SU-DHL-6 (cell line): ENCODE results near the gene OBSCN.

Experiments used
- H2AFZ ChIP-seq: fragments of 200-600 bp; sonication (generic); 2 replicates; pipeline ENCODE4 v1.6.1; 2014; ENCODE audit warnings: low read depth, mild to moderate bottlenecking, moderate library complexity, mixed read lengths, antibody characterized with exemption, low read length; ENCODE audit not compliant: severe bottlenecking
- H3F3A ChIP-seq: fragments of 200-600 bp; shearing (Covaris generic); 2 replicates; pipeline ENCODE4 v1.6.0; 2016; ENCODE audit warnings: antibody characterized with exemption, mild to moderate bottlenecking; ENCODE audit not compliant: insufficient read depth
- H3K27ac ChIP-seq: fragments of 200-600 bp; sonication (generic); 2 replicates; pipeline ENCODE4 v1.5.1; 2016; ENCODE audit warnings: low read depth, mild to moderate bottlenecking, low read length, moderate library complexity, mixed read lengths
- H3K27me3 ChIP-seq: fragments of 200-600 bp; sonication (generic), shearing (Covaris generic); 2 replicates; pipeline ENCODE4 v1.6.0; 2014; ENCODE audit warnings: mild to moderate bottlenecking, low read length
- H3K36me3 ChIP-seq: fragments of 200-600 bp; sonication (generic); 2 replicates; pipeline ENCODE4 v1.6.1; 2014; ENCODE audit warnings: mild to moderate bottlenecking, low read length, mixed read lengths
- H3K4me2 ChIP-seq: fragments of 300-600, 200-600 bp; shearing (Covaris generic), sonication (generic); 2 replicates; pipeline ENCODE4 v1.6.0; 2014; ENCODE audit warnings: low read length, low read depth, mild to moderate bottlenecking; ENCODE audit not compliant: poor library complexity, severe bottlenecking
- H3K4me3 ChIP-seq: fragments of 200-600 bp; sonication (generic); 2 replicates; pipeline ENCODE4 v1.5.1; 2014; ENCODE audit warnings: antibody characterized with exemption, low read length, mild to moderate bottlenecking, mixed read lengths; ENCODE audit not compliant: insufficient read depth, poor library complexity, severe bottlenecking
- H3K79me2 ChIP-seq: fragments of 200-600 bp; sonication (generic); 2 replicates; pipeline ENCODE4 v1.6.1; 2014; ENCODE audit warnings: mild to moderate bottlenecking, low read length, moderate library complexity; ENCODE audit not compliant: insufficient read depth
- H3K9ac ChIP-seq: fragments of 200-600 bp; sonication (generic); 2 replicates; pipeline ENCODE4 v1.7.0; 2014; ENCODE audit warnings: mild to moderate bottlenecking, low read length
- H3K9me2 ChIP-seq: fragments of 200-600 bp; sonication (generic); replicated peaks from 2 replicates; pipeline ENCODE4 v1.6.1; 2014; ENCODE audit warnings: low read length; ENCODE audit not compliant: insufficient read depth
- H3K9me3 ChIP-seq: fragments of 200-600 bp; sonication (generic); 2 replicates; pipeline ENCODE4 v1.6.1; 2014; ENCODE audit warnings: low read length, mixed read lengths; ENCODE audit not compliant: insufficient read depth
- H4K20me1 ChIP-seq: fragments of 200-600 bp; sonication (generic); 2 replicates; pipeline ENCODE4 v1.6.1; 2014; ENCODE audit warnings: low read depth, mild to moderate bottlenecking, antibody characterized with exemption, low read length, moderate library complexity, mixed read lengths
- CTCF ChIP-seq: fragments of 200-600 bp; sonication (generic); IDR thresholded peaks from one replicate; pipeline ENCODE4 v1.5.1; 2017; ENCODE audit warnings: antibody characterized with exemption, mild to moderate bottlenecking, low read length, moderate library complexity; ENCODE audit not compliant: insufficient read depth, poor library complexity, severe bottlenecking
- EZH2phosphoT487 ChIP-seq: fragments of 200-600 bp; sonication (generic), shearing (Covaris generic); conservative IDR thresholded peaks from 2 replicates; pipeline ENCODE4 v1.6.1; 2018; ENCODE audit warnings: mild to moderate bottlenecking, antibody characterized with exemption, low read length, moderate library complexity, mixed read lengths

The OBSCN gene

GRCh38 chr1:228376262-228376628 is 168.4 kb downstream of the OBSCN start:
- no peaks in the 10 kb centered on the region for H3K9me3 ChIP-seq
- H3K9ac ChIP-seq = no peak overlapping the region
- no peaks in the 10 kb centered on the region for H3F3A ChIP-seq
- H3K27me3 ChIP-seq = no peaks in the 10 kb centered on the region
- no peak for TF ChIP-seq CTCF
- TF ChIP-seq EZH2phosphoT487 = no peak
- H3K4me2 ChIP-seq = no peak overlapping the region
- no peaks in the 10 kb centered on the region for H3K79me2 ChIP-seq
- no peak overlapping the region for H2AFZ ChIP-seq
- no peaks in the 10 kb centered on the region for H3K9me2 ChIP-seq
- H4K20me1 ChIP-seq = no peaks in the 10 kb centered on the region
- H3K36me3 ChIP-seq = no peaks in the 10 kb centered on the region
- no peak overlapping the region for H3K4me3 ChIP-seq
- no peak overlapping the region for H3K27ac ChIP-seq

- no peak overlapping the region for H3K9ac ChIP-seq
- H3K4me3 ChIP-seq = no peak overlapping the region
- no peaks in the 10 kb centered on the region for H3K9me2 ChIP-seq
- H3K4me2 ChIP-seq = no peak overlapping the region
- no peak overlapping the region for H3K27ac ChIP-seq
- H3K27me3 ChIP-seq = no peaks in the 10 kb centered on the region
- H4K20me1 ChIP-seq = no peaks in the 10 kb centered on the region
- H3F3A ChIP-seq = no peaks in the 10 kb centered on the region
- no peak overlapping the region for H2AFZ ChIP-seq
- H3K36me3 ChIP-seq = no peaks in the 10 kb centered on the region
- H3K79me2 ChIP-seq = no peaks in the 10 kb centered on the region
- no peaks in the 10 kb centered on the region for H3K9me3 ChIP-seq
- TF ChIP-seq EZH2phosphoT487 (no peak), CTCF (no peak)
Observed at GRCh38 chr1:228376651-228377631, 169.1 kb downstream of the OBSCN start.

GRCh38 chr1:228377664-228378089 is 169.8 kb downstream of the OBSCN start:
- no peaks in the 10 kb centered on the region for H3K79me2 ChIP-seq
- H3K9me2 ChIP-seq = no peaks in the 10 kb centered on the region
- no peaks in the 10 kb centered on the region for H3F3A ChIP-seq
- no peak overlapping the region for H3K27ac ChIP-seq
- no peak for TF ChIP-seq CTCF
- no peak for TF ChIP-seq EZH2phosphoT487
- no peaks in the 10 kb centered on the region for H3K27me3 ChIP-seq
- no peak overlapping the region for H3K9ac ChIP-seq
- no peak overlapping the region for H2AFZ ChIP-seq
- H4K20me1 ChIP-seq = no peaks in the 10 kb centered on the region
- no peaks in the 10 kb centered on the region for H3K9me3 ChIP-seq
- no peak overlapping the region for H3K4me3 ChIP-seq
- H3K4me2 ChIP-seq = no peak overlapping the region
- no peaks in the 10 kb centered on the region for H3K36me3 ChIP-seq
